BJ (cell line): ENCODE measurements around the gene MYO5A. TPM values are rescaled to one million over a fixed set of nuclear protein-coding genes. Genes with fewer than 3 reads are reported as not detected.

Source experiments
- CTCF ChIA-PET: fragments of 350-600 bp; formaldehyde crosslinking; extraction: SDS; loops from one replicate; lab custom pipeline; 2021; ENCODE audit warnings: antibody characterized with exemption, inconsistent platforms; lab: Yijun Ruan, JAX
- POLR2A ChIA-PET: fragments of 300-600 bp; sonication (Branson Sonifier 250); formaldehyde crosslinking; extraction: SDS; loops from one replicate; lab custom pipeline; 2021; ENCODE audit warnings: antibody characterized with exemption; lab: Charles Lee
- DNase-seq: peaks from one replicate; pipeline ENCODE4 v3.0.0-alpha.2; 2011; ENCODE audit warnings: low read depth
- H3K27me3 ChIP-seq: 2 replicates; pipeline ENCODE4 v1.6.0; 2011; ENCODE audit warnings: low read length; ENCODE audit not compliant: control insufficient read depth, insufficient read depth
- H3K36me3 ChIP-seq: 2 replicates; pipeline ENCODE4 v1.5.1; 2011; ENCODE audit warnings: low read length; ENCODE audit not compliant: control insufficient read depth, insufficient read depth
- H3K4me3 ChIP-seq: 2 replicates; pipeline ENCODE4 v1.5.1; 2011; ENCODE audit warnings: low read depth, mild to moderate bottlenecking, control low read depth, low read length
- CTCF ChIP-seq: IDR thresholded peaks from 2 replicates; pipeline ENCODE4 v1.5.1; 2011; ENCODE audit warnings: low read depth, mild to moderate bottlenecking, control low read depth, inconsistent platforms, low read length, moderate library complexity; ENCODE audit not compliant: insufficient read depth
- polyA plus RNA-seq: library from polyadenylated mRNA; depleted of rRNA; stranded (reverse); fragments of >200 nt; gene quantifications from 2 replicates; pipeline ENCODE4 v1.2.3, GENCODE V29; 2011

Gene MYO5A
- polyA plus RNA-seq, 1 experiment, result 38.3 TPM

GRCh38 chr15:52359722-52360121, 169.0 kb downstream of the MYO5A start:
- Histone ChIP-seq H3K27me3 (no peaks in the 10 kb centered on the region), H3K36me3 (no peaks in the 10 kb centered on the region), H3K4me3 (no peak overlapping the region)
- ChIA-PET CTCF (no interaction called here), POLR2A (no interaction called here)
- no peak for DNase-seq
- TF ChIP-seq CTCF, result no peak

- TF ChIP-seq CTCF, result no peak
- no peak for DNase-seq
- ChIA-PET CTCF (interaction anchor here (0.7 to 0.9 kb wide), 2 partner anchors 22 to 104 kb away, joined by 3 to 4 read pairs; no protein-coding TSS in a partner anchor), POLR2A (no interaction called here)
- H3K36me3 ChIP-seq, result no peaks in the 10 kb centered on the region
- H3K27me3 ChIP-seq, result no peaks in the 10 kb centered on the region
- no peak overlapping the region for H3K4me3 ChIP-seq
These were observed 170.7 kb downstream of the MYO5A start for GRCh38 chr15:52357949-52358348.

GRCh38 chr15:52352086-52352485, 176.6 kb downstream of the MYO5A start:
- POLR2A ChIA-PET, result no interaction called here
- no peak for TF ChIP-seq CTCF

GRCh38 chr15:52351206-52351908, 177.3 kb downstream of the MYO5A start:
- ChIA-PET POLR2A (no interaction called here), CTCF (no interaction called here)
- no peak for DNase-seq

More at GRCh38 chr15:52352086-52352485, 176.6 kb downstream of the MYO5A start:
- H3K4me3 ChIP-seq, result no peak overlapping the region
- H3K36me3 ChIP-seq, result peaks cover 2% of the 10 kb centered on the region; the same call in 1 of the 2 replicates
- no peak for DNase-seq
- no peaks in the 10 kb centered on the region for H3K27me3 ChIP-seq
- CTCF ChIA-PET, result no interaction called here

DNA sequence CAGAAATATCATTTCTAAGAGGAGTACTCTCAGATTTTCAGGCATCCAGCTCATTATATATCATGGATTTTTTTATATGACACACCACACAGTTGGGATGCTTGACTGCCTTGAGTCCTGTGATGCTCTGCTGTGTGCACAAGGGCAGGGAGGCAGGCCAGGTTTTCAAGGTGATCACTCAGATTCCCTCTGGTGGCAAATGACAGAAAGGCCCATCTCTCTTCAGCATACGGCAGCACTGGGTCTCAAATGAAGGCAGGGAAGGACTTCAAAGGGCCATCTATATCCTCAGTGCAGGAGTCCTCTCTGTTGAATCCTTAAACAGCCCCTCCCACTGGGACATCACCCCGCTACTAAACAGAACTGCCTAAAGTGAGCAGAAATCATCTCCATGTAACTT, 178.3 kb downstream of the MYO5A start:
- ChIA-PET POLR2A (no interaction called here), CTCF (no interaction called here)
- no peak overlapping the region for H3K4me3 ChIP-seq
- TF ChIP-seq CTCF, result no peak
- H3K36me3 ChIP-seq, result peaks cover 2% of the 10 kb centered on the region; the same call in 1 of the 2 replicates
- no peak for DNase-seq
- no peaks in the 10 kb centered on the region for H3K27me3 ChIP-seq

More at GRCh38 chr15:52351206-52351908, 177.3 kb downstream of the MYO5A start:
- TF ChIP-seq CTCF, result no peak
- H3K36me3 ChIP-seq, result peaks cover 2% of the 10 kb centered on the region; the same call in 1 of the 2 replicates
- no peak overlapping the region for H3K4me3 ChIP-seq
- H3K27me3 ChIP-seq, result no peaks in the 10 kb centered on the region
